GM21447 (cell line): ENCODE data around the gene LATS2.
"Not testable (repeated sequence)": the region's sequence is repeated elsewhere in the genome, so short reads cannot be mapped to it uniquely, and the experiment has no call there.

Source experiments
- ATAC-seq: cut with Tn5 transposase; IDR thresholded peaks from one replicate; pipeline ENCODE4 v1.9.1; 2021; ENCODE audit not compliant: unreplicated experiment

Gene LATS2

DNA sequence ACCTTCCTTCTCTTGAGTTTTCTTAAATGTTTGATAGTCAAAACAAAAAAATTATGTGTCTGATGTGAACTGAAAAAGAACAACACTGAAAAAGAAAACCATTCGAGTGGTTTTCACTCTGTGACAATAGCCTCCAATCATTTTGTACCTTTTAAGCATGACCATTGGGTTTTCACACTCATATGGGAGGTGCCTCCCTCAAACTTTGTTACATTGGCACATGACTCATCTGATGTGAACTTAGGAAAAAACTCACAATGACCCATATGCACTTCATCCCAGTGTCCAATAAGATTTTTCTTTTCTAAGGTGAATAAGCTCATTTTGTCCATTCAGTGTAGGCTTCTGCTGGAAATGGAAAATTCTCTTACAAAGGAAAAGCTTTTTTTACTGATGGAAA lies 92.2 kb downstream of the LATS2 start:
- no peak for ATAC-seq

DNA sequence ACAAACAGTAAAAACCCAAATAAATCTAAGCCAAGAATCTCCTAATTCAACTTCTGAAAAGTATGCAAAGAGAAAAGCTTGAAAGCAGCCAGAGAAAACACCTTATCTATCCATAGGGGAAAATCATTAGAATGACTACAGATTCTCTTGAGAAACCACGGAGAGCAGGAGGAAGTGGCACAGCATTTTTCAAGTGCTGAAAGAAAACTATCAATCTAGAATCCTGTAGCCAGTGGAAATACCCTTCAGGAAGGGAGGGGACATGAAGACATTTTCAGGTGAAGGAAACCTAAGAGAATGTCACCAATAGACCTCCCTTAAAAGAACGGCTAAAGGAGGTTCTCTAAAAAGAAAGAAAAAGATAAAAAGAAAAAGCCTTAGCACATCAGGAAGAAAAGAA lies 92.6 kb downstream of the LATS2 start:
- no peak for ATAC-seq

DNA sequence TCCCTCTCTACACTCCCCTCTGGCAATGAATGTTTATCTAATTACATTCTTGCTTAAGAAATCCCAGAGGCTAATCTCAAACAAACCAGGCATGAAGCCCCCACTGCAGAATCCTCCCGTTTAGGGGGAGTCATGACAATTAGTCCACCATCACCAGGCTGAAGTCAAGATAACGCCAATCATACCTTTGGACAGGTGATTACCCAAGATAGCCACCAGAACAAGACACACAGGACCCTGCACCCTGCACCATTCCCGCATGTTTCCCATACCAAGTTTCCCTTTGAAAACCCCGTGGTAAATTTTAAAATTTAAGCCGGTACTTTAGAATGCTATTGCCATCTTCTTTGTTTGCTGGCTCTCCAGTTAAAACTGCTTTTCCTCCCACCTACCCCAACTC lies 94.0 kb downstream of the LATS2 start:
- ATAC-seq, result no peak

DNA sequence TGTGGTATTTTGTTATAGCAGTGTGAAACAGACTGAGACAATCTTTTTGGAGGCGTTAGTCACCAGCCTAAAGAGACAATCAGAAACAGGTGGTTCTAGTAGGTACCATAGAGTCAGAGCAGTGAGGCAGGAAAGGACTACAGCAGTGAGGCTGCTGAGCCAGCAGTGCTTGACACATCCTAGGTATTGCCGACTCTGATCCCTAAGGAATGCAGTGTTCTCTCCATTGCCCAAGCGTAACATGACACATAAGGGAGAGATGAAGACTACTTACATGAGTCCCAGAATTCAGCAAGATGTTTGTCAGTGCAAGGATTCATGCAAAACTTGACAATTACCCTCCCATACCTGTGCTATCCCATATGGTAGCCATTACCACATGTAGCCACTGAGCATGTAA lies 96.5 kb downstream of the LATS2 start:
- no peak for ATAC-seq

DNA sequence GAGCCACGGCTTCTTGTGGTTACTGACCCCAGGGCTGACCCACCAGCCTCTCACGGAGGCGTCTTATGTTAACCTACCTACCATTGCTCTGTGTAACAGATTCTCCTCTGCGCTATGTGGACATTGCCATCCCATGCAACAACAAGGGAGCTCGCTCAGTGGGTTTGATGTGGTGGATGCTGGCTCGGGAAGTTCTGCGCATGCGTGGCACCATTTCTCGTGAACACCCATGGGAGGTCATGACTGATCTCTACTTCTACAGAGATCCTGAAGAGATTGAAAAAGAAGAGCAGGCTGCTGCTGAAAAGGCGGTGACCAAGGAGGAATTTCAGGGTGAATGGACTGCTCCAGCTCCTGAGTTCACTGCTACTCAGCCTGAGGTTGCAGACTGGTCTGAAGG lies 99.7 kb downstream of the LATS2 start:
- ATAC-seq, result not testable (repeated sequence)

DNA sequence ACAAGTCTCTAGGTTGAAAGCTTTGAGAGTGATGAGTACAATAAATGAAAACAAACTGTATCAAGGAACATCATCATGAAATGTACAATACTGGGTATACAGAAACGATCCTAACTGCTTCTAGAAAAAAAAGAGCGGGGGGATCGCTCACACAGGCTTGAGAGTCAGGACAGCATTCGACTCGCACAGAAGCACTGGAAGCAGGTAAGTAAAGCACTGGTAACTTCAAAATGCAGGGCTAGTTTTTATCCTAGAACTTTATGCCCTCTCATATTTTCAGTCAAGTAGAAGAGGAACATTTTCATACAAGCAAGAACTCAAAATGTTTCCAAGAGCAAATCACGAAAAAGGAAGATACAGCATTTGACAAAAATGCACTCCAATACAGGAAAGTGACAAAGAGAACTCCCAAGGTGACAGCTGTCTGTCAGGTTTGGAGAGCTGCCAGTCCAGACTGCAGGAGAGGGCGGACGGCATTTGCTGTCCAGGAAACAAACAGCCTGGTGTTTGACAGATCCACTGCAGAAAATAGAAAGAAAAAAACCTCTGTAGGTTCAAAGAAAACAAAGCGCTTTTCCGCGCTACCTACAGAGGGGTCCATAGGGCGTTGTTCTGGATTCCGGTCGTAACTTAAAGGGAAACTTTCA lies 100.6 kb downstream of the LATS2 start:
- ATAC-seq, result no peak

DNA sequence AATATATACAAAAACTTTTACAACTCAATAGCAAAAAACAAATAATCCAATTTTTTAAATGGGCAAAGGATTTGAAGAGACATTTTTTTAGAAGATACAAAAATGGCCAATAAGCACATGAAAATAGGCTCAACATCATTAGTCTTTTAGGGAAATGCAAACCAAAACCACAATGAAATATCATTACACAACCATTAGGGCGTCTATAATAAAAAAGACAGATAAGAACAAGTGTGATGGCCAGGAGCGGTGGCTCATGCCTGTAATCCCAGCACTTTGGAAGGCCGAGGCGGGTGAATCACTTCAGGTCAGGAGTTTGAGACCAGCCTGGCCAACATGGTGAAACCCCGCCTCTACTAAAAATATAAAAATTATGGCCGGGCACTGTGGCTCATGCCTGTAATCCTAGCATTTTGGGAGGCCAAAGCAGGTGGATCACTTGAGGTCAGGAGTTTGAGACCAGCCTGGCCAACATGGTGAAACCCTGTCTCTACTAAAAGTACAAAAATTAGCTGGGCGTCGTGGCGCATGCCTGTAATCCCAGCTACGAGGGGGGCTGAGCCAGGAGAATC lies 104.3 kb downstream of the LATS2 start:
- not testable (repeated sequence) for ATAC-seq

DNA sequence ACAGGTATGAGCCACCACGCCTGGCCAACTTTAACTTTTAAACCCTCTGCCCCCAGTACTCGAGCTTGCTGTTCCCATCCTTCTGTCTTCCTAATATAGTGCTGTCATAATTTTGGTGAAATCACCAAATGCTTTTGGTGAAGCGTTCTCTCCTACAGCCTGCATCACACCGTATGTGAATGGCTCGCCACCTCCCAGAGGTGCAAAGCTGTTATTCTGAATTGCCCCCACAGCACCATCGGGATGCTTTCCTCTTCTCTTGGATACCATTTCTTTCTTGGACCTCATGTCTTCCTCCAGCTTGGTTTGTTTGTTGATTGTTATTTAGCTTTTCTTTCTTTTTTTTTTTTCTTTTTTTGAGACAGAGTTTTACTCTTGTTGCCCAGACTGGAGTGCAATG lies 105.9 kb downstream of the LATS2 start:
- no peak for ATAC-seq

DNA sequence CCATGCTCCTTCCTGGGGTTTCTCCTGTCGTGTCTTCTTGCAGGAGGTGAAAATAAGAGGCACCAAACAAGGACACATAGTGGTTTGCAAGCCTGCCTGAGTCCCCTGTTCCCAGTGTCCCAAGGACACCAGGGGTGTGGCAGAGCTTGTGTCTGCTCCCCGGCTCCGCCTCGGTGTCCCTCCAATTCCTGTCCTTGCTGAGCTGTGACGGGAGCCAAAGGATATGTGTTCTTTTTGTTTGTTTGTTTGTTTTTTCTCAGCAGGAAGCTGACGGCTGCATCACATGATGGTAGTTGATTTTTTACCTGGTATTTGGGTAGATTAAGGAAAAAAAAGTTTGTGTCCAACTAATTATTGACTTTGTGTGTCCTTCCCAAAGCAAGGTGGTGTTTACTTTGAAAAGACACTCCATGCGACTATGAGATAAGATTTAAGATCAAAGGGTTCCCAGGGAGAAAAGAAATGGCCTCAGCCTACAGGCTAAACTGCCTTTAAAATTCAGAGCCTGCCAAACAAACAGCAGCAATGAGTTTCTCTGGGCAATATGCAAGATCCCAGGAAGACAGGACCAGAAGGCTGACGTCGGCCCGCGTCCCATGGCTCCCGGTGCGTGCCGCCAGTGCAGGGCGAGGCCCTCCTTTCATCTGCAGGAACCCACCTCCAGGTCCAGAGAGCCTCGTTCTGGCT lies 108.0 kb downstream of the LATS2 start:
- ATAC-seq, result no peak

DNA sequence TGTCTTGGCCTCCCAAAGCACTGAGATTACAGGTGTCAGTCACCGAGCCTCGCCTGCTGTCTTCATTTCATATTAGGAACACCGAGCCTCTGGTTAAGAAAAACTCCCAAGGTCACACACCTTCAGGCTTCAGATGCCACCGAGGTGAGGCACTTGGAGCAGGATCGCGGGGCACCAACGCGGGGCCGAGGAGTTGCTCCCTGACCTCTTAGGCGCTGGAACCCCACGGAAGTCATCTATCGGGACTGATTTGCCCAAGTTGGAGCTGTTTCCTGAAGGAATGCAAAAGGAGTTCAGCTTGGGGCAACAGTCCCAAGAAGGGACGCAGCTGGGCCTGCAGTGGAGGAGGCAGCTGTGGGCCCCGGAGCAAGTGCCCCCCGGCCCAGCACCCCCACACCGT lies 108.5 kb downstream of the LATS2 start:
- no peak for ATAC-seq

DNA sequence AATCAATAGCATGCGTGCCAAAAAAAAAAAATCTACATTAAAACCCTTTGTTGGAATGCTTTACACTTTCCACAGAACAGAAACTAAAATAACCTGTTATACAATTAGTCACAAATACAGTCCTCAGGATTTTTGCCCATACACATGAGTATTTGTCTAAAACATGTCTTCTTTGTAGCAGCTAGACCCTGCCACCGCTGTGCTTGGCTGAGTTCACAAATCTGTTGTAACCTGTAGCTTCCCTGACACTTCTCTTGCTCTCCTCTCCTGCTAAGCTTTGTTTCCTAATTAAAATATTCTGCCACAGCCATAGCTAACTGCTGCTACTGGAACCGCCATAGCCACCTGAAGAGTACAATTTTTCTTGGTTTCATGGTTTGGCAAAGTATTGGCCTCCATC lies 113.4 kb downstream of the LATS2 start:
- not testable (repeated sequence) for ATAC-seq

DNA sequence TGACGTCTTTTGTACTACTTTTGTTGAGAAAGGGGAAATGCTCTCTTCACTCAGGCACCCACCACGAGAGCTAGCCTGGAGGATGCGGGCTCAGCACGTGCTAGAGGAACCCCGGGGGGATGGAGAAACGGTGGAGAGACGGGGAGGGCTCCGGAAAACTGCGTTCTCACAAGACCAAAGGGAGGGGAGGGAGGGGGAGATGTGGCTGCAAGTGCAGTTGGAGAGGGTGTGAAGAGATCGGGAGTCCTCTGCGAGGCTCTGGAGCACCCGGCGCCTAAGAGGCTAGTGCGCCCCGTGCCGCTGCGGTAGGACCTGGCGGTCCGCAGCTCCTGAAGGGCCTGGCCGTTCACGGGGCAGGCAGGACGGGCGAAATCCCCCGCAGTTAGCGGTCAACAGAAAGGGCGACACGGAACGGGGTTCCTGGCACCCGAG lies 115.4 kb downstream of the LATS2 start:
- no peak for ATAC-seq

DNA sequence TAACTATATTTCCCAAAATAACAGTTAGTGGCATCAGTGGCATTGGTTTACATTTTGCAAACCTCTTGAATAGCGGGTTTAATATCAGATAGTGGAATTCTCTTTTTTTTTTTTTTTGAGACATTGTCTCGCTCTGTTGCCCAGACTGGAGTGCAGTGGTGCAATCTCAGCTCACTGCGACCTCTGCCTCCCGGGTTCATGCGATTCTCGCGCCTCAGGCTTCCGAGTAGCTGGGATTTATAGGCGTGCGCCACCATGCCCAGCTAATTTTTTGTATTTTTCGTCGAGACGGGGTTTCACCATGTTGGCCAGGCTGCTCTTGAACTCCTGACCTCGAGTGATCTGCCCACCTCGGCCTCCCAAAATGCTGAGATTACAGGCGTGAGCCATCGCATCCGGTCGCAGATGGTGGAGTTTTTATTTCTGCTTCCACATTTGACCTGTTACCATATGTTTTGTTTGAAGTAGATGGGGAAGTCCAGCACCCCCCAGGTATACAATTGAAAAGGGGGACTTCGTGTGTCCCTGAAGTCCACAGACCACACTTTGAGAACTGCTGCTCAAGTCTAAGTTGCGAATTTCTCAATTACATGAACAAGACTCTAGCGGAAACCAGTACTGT lies 118.3 kb downstream of the LATS2 start:
- no peak for ATAC-seq

DNA sequence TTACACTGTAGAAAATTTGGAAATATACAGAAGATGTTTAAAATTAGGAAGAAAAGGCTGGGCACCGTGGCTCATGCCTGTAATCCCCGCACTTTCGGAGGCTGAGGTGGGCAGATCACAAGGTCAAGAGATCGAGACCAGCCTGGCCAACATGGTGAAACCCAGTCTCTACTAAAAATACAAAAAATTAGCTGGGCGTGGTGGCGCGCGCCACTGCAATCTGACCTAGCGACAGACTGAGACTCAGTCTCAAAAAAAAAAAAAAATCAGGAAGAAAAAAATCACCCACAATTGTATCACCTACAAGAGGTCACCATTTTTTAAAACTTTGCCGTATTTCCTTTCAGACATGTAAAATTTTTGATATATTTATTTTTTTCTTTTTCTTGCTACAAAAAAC lies 120.9 kb downstream of the LATS2 start:
- ATAC-seq, result not testable (repeated sequence)

DNA sequence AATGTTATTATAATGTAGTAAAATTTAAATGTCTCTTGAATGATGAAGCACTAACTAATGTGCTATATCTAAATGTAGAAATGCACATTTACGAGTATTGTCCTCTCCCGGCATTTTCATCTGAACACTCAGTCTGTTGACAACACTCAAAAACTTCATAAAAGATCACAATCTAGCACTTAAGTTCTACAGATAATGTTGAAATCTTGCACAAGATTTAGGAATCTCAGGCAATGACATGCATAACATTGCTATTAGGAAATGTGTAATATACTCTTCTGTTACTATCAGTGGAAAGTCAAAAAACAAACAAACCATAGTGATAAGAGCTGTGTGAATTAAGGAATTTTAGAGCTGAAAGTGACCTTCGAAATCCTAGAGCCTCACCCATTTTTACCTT lies 121.3 kb downstream of the LATS2 start:
- ATAC-seq, result no peak

DNA sequence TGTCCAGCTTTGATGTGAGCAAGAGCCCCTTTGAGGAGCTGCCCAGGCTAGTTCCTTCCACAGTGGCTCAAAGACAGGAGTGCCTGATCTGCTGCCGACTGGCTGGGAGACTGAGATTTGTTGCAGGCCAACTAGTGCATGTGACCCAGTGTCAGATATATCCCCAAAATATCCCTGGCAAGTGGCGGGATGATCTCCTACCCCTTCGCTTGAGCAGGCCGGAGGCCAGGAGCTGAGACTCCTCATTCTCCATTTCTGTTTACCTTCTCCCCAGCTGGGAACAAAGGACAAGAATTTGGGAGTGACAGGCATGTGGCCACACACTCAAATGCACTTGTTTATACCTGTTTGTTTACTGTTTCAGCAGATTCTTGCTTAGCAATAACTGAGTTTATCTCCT lies 121.7 kb downstream of the LATS2 start:
- ATAC-seq, result no peak

DNA sequence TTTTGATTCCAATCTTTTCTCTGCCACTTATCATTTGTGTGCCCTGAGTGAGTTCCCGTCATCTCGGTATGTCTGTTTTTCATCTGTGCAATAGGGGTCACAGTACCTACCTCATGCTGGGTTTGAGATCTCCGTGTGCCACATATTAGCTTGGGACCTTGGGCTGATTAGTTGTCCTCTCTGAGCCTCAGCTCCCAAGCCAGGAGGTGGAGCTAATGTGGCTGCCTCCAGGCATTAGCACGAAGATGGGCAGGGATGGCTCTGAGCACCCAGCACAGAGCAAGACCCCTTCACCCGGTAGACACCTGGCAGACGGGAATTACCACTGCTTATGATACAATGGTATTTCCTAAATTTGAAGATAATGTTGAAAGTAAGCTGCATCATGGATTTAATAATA lies 123.1 kb downstream of the LATS2 start:
- no peak for ATAC-seq

DNA sequence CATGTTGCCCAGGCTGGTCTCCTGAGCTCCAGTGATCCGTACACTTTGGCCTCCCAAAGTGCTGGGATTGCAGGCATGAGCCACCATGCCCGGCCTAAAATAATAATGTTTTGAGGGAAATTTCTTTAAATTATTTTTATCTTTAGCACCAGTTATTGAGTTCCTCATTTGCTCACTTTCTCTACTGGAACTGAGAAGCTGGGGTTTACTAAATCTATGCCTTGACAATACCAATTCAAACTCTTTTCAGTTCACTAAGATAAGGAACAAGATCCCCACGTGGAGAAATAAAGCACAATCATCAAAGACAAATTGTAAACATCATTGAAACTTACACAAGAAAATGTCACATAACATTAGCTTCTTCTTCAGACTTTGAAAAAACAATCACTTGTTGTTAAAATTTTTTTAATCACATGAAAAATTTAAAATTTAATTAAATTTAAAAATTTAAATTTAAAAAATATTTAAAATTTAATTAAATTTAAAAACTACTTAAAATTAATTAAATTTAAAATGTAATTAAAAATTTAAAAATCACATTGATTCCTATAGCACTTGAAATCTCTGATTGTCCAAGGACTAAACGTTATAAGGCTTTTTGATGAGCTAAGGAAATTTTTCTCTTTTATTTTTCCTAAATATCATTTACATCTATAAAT lies 133.7 kb downstream of the LATS2 start:
- no peak for ATAC-seq

DNA sequence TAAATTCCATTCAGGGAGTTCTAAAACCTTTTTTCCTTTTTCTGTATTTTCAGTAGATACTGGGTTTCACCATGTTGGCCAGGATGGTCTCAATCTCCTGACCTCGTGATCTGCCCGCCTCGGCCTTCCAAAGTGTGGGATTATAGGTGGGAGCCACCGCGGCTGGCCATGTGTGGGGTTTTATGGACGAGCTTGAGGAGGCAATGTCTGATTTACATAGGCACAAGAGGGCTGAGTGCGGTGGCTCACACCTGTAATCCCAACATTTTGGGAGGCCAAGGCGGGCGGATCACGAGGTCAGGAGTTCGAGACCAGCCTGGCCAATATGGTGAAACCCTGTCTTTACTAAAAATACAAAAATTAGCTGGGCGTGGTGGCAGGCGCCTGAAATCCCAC lies 136.0 kb downstream of the LATS2 start:
- not testable (repeated sequence) for ATAC-seq

DNA sequence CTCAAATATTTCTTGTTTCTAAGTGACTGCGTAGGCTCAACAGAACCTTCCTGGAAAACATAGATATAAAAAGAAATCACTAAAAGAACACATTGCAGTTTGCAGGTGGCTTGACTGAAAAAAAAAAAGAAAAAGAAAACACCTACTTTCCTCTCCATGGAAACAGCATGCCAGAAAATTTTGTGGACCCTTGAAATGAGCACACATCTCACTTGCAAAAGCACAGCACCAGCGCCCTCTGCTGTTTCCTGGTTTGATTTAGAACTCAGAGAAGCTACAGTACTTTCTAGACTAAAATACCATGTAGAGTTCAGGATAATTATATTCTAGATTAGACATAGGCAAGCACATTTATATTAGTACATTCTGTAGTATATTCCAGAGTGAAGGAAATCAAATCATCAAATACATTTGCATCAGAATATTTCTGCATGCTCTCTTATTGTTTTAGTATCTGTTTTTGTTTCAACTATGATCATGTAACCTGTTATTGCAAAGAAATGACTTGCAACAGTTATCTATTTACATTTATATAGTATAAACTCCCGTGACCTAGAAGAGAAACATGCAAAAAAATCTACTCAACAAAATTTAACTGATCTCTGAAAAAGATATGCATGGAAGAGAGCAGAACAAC lies 136.5 kb downstream of the LATS2 start:
- ATAC-seq, result no peak

DNA sequence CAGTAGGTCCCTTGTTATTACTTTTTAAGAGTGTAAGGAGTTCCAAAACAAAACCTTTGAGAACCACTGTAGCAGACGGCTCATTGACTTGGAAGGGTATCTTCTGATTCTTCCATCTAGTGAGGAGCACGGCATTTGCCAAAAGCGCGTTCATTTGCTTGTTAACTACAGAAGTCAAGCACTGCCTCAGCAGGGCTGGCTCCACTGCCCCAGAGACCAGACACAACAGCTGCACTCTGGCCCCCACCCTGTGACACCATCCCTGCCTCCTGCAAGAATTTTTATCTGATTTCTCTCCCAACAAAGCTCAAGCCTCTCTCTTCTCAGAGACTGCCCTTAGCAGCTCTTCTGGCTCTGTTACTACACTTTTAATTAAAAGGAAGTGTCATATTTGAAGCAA lies 138.1 kb downstream of the LATS2 start:
- ATAC-seq, result no peak
